Measurements from ENCODE around the gene DCTN2.

Gene DCTN2

DNA sequence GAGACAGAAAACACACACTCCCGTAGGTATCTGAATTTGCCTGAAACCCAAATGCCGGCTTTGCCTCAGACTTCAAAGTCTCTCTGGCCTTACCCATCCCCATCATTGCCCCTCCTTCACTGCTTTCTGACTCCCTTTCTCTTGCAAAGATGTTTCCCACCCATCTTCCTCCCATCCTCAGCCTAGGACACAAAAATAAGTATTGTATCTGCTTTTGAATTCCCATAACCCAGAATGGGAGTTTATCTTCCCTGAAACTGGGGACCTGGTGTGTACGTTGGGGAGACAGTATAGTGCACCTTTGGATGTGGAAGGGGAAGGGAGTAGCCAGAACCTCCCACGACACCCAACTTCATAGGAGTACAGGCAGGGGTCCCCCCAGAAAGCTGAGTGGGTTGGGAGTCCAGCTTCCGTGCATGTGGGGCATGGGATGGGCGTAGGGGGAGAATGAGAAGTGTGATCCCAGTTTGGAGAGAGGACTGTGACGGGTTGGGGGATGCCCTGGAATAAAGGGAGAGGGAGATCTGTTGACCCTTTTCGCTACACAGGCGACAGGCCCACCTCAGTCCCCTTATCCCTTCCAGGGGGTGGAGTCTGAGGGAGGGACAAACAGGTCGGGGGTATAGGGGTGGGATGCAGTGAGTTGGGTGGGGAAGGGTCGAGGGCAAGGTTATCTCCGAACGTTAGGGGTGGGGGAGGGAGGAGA, 2.4 kb upstream of the DCTN2 start:
- no peak for DNase-seq

GRCh38 chr12:57548488-57548887, 1.5 kb upstream of the DCTN2 start:
- no peak for DNase-seq

GRCh38 chr12:57548013-57548315, 972 bp upstream of the DCTN2 start:
- no peak for DNase-seq

GRCh38 chr12:57547288-57548012, 458 bp upstream of the DCTN2 start:
- no peak for DNase-seq

- no peak for DNase-seq
Observed at GRCh38 chr12:57545809-57546437, 1.1 kb downstream of the DCTN2 start.

- DNase-seq = no peak
Observed at GRCh38 chr12:57543581-57543980, 3.4 kb downstream of the DCTN2 start.

DNA sequence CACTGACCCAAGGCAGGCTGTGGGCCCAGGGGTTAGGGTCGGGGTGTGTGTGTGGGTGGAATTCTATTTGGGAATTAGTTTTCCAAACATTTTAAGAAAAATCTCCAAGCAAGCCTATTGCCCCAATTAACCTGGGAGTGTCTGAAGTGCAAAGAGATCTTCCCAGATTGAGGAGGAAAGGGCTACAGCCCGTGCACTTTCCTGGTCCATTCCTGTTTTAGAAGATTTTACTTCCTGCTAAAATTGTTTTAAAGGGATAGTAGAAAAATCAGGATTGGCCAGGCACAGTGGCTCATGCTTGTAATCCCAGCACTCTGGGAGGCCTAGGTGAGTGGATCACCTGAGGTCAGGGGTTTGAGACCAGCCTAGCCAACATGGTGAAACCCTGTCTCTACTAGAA, 5.3 kb downstream of the DCTN2 start:
- no peak for DNase-seq

DNA sequence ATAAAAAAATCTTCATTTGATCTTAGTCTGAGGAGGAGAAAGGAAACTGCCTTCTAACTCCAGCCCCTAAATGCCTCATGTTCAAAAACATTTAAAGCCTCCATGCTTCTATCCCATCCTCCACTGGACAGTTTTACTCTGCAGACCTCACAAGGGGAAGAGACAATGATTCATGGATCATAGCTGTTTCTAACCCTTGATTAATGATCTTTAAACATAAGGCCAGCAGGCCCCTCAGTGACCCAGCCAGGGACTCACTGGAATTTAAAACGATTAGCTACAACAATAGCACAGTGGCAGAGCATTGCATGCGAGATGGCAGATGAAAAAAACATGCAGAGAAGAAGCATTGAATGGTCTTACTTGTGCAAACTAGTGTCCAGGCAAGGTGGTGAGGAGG, 6.0 kb downstream of the DCTN2 start:
- no peak for DNase-seq

- DNase-seq = no peak
Observed at GRCh38 chr12:57539134-57539768, 7.7 kb downstream of the DCTN2 start.

DNA sequence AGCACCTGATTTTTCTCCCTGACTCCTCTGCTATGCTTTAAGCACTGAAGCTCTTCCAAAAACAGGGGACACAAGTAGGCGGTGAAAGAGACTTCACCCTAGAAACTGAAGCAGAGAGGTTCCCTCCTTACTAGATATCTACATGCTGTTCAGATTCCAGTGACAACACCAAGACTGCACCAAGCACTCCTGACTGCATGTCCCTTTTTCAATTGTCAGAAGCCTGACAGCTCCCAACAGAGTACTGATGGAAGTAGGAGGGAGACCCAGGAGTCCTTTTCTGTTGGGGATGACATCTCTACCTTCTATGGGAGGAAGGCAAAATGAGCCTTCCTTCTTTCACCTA, 10.4 kb downstream of the DCTN2 start:
- DNase-seq = no peak

- no peak for DNase-seq
Observed at GRCh38 chr12:57535764-57536596, 11.0 kb downstream of the DCTN2 start.

- DNase-seq = no peak
Observed at GRCh38 chr12:57534991-57535543, 11.9 kb downstream of the DCTN2 start.

- DNase-seq = no peak
Observed at GRCh38 chr12:57534250-57534649, 12.7 kb downstream of the DCTN2 start.

GRCh38 chr12:57533108-57533507, 13.9 kb downstream of the DCTN2 start:
- DNase-seq = no peak

DNA sequence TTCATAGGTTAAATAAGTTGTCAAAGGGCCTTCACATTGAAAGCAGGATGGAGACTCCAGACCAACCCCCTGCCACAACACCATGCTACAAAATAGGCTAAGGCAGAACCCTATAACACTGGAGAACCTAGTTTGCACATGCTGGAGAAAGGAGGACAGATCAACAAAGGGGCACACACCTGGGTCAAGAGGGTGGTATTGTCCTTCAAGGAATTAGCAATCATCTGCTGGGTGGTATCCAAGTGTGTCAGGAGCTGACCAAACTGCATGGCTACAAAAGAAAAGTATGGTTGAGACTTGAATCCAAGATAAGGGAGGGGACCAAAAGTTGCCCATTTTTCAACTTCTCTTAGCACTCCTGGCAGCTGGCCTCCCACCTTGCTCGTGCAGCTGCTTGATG, 15.2 kb downstream of the DCTN2 start:
- DNase-seq = no peak

DNA sequence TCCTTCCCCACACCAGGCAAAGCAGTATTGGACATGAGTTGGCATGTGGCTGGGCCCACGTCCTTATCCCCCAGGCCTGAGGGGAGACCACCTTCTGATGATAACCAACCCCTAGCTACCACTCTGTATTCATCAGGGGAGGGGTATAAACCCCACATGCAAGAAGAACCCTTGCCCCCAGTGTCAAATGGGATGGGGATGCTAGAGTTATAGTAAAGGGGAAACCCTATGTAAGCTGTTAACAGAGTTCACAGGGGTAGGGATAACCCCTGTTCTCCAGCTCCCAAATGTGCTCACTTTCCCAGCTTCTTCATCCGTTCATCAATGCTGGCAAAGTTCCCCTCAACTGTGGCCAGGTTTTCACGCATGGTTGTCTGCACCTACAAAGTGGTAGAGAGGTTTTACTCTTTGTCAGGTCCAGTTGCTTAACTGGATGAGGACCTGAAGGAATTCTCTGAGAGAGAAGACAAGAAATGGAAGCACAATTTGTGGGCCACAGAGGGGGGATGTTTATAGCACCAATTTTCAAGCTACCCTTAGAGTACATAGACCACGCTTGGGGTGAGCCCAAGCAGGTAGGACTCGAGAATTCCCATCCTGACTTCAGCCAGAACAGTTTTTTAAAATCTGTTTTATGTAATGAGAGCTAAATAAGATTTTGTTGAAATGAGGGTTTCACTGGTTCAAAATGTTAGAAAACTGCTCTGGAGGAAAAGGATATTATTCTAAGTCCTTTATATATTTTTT, 16.4 kb downstream of the DCTN2 start:
- DNase-seq = no peak

GRCh38 chr12:57529831-57530230, 17.2 kb downstream of the DCTN2 start:
- DNase-seq = no peak

GRCh38 chr12:57528831-57529555, 18.0 kb downstream of the DCTN2 start:
- DNase-seq = no peak

- DNase-seq = no peak
Observed at GRCh38 chr12:57528176-57528575, 18.8 kb downstream of the DCTN2 start.

- no peak for DNase-seq
Observed at GRCh38 chr12:57527184-57527583, 19.8 kb downstream of the DCTN2 start.

- no peak for DNase-seq
Observed at GRCh38 chr12:57526477-57527126, 20.4 kb downstream of the DCTN2 start.

All from CD4-positive, alpha-beta T cell treated with Interleukin-10 for 1 hour (primary cell).